MM.1S (cell line): ENCODE data around the gene FGGY.
A peak's percentile ranks its signal among the peaks of the same experiment; 100 is the strongest.

Source experiments
- DNase-seq: peaks from one replicate; pipeline ENCODE4 v3.0.0-alpha.2; 2015
- H2AFZ ChIP-seq: fragments of 300-600 bp; sonication (generic); 2 replicates; pipeline ENCODE4 v1.6.0; 2016; ENCODE audit warnings: antibody characterized with exemption, low read length
- H3F3A ChIP-seq: fragments of 300-600 bp; sonication (generic); 2 replicates; pipeline ENCODE4 v1.6.1; 2016; ENCODE audit warnings: mild to moderate bottlenecking, antibody characterized with exemption, low read length, moderate library complexity, mixed read lengths; ENCODE audit not compliant: insufficient read depth
- H3K27ac ChIP-seq: fragments of 300-600 bp; sonication (generic); 2 replicates; pipeline ENCODE4 v1.5.1; 2016; ENCODE audit warnings: mild to moderate bottlenecking, low read length
- H3K27me3 ChIP-seq: fragments of 300-600 bp; sonication (generic); replicated peaks from 2 replicates; pipeline ENCODE4 v1.6.0; 2016; ENCODE audit warnings: low read length; ENCODE audit not compliant: insufficient read depth
- H3K36me3 ChIP-seq: fragments of 300-600 bp; sonication (generic); replicated peaks from 2 replicates; pipeline ENCODE4 v1.6.1; 2016; ENCODE audit warnings: mild to moderate bottlenecking, low read length, mixed read lengths; ENCODE audit not compliant: insufficient read depth
- H3K4me1 ChIP-seq: fragments of 300-600 bp; sonication (generic); 2 replicates; pipeline ENCODE4 v1.6.1; 2016; ENCODE audit warnings: low read length, mixed read lengths
- H3K4me2 ChIP-seq: fragments of 300-600 bp; sonication (generic); 2 replicates; pipeline ENCODE4 v1.6.0; 2016; ENCODE audit warnings: low read depth, low read length
- H3K4me3 ChIP-seq: fragments of 300-600 bp; sonication (generic); 2 replicates; pipeline ENCODE4 v1.5.1; 2016; ENCODE audit warnings: low read length, mixed read lengths
- H3K79me2 ChIP-seq: fragments of 300-600 bp; sonication (generic); 2 replicates; pipeline ENCODE4 v1.6.1; 2016; ENCODE audit warnings: mixed run types, low read length, mixed read lengths
- H3K9ac ChIP-seq: fragments of 300-600 bp; sonication (generic); 2 replicates; pipeline ENCODE4 v1.6.1; 2016; ENCODE audit warnings: low read length, mixed read lengths
- H3K9me2 ChIP-seq: fragments of 300-600 bp; sonication (generic); replicated peaks from 2 replicates; pipeline ENCODE4 v1.6.1; 2016; ENCODE audit warnings: mild to moderate bottlenecking, low read length, mixed read lengths; ENCODE audit not compliant: insufficient read depth
- H3K9me3 ChIP-seq: fragments of 300-600 bp; sonication (generic); replicated peaks from 2 replicates; pipeline ENCODE4 v1.6.1; 2016; ENCODE audit warnings: mild to moderate bottlenecking, low read length, mixed read lengths; ENCODE audit not compliant: insufficient read depth
- H4K20me1 ChIP-seq: fragments of 300-600 bp; sonication (generic); 2 replicates; pipeline ENCODE4 v1.6.1; 2016; ENCODE audit warnings: mild to moderate bottlenecking, low read length, moderate library complexity, mixed read lengths; ENCODE audit not compliant: insufficient read depth
- CTCF ChIP-seq: fragments of 300-600 bp; sonication (generic); IDR thresholded peaks from 2 replicates; pipeline ENCODE4 v1.5.1; 2016; ENCODE audit warnings: antibody characterized with exemption, low read length, mixed read lengths
- EZH2 ChIP-seq: fragments of 300-600 bp; sonication (generic); optimal IDR thresholded peaks from 2 replicates; pipeline ENCODE3; 2017; ENCODE audit warnings: low read depth, mild to moderate bottlenecking, antibody characterized with exemption, low read length, mixed read lengths
- EZH2phosphoT487 ChIP-seq: fragments of 300-600 bp; sonication (generic); IDR thresholded peaks from 2 replicates; pipeline ENCODE4 v1.6.1; 2018; ENCODE audit warnings: antibody characterized with exemption, low read length

Gene FGGY

DNA sequence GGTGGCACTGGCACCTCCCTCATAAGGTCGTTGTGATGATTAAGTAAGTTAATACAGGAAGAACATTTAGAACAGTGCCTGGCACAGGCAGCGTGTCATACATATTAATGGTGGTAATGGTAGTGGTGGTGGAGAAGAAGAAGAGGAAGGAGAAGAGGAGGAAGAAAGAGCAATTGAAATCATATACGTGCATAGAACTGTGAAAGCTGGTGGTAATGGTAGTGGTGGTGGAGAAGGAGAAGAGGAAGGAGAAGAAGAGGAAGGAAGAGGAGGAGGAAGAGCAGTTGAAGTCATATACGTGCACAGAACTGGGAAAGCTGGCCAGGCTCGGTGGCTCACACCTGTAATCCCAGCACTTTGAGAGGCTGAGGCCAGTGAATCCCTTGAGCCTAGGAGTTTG, 396.5 kb downstream of the FGGY start:
- TF ChIP-seq EZH2 = no peak
- TF ChIP-seq CTCF = no peak
- no peak for TF ChIP-seq EZH2phosphoT487
- no peak overlapping the region for H3K27ac ChIP-seq
- H3K4me3 ChIP-seq = no peak overlapping the region
- no peaks in the 10 kb centered on the region for H3K9me2 ChIP-seq
- H3K9me3 ChIP-seq = no peaks in the 10 kb centered on the region
- H3K36me3 ChIP-seq = no peaks in the 10 kb centered on the region
- H4K20me1 ChIP-seq = no peaks in the 10 kb centered on the region
- no peak overlapping the region for H2AFZ ChIP-seq
- H3K9ac ChIP-seq = no peak overlapping the region
- H3K27me3 ChIP-seq = no peaks in the 10 kb centered on the region
- H3F3A ChIP-seq = no peaks in the 10 kb centered on the region
- no peaks in the 10 kb centered on the region for H3K79me2 ChIP-seq
- no peak for DNase-seq
- H3K4me2 ChIP-seq = no peak overlapping the region
- H3K4me1 ChIP-seq = peaks cover 15% of the 10 kb centered on the region

GRCh38 chr1:59695252-59695651, 398.4 kb downstream of the FGGY start:
- Histone ChIP-seq H3K4me3 (no peak overlapping the region), H3K4me1 (peaks cover 15% of the 10 kb centered on the region), H3K27ac (no peak overlapping the region), H3F3A (no peaks in the 10 kb centered on the region), H3K9me3 (no peaks in the 10 kb centered on the region), H3K79me2 (no peaks in the 10 kb centered on the region), H3K9ac (no peak overlapping the region), H3K4me2 (no peak overlapping the region), H2AFZ (no peak overlapping the region), H3K36me3 (no peaks in the 10 kb centered on the region), H3K9me2 (no peaks in the 10 kb centered on the region), H3K27me3 (no peaks in the 10 kb centered on the region), H4K20me1 (no peaks in the 10 kb centered on the region)
- DNase-seq = no peak
- TF ChIP-seq EZH2phosphoT487 (no peak), CTCF (no peak), EZH2 (no peak)

GRCh38 chr1:59696421-59697115, 399.7 kb downstream of the FGGY start:
- DNase-seq = no peak
- Histone ChIP-seq H3K4me3 (no peak overlapping the region), H3K4me1 (peaks cover 15% of the 10 kb centered on the region), H3K9me2 (no peaks in the 10 kb centered on the region), H3K79me2 (no peaks in the 10 kb centered on the region), H3K9me3 (no peaks in the 10 kb centered on the region), H3F3A (no peaks in the 10 kb centered on the region), H2AFZ (no peak overlapping the region), H3K27ac (peak overlapping the region; percentile 17; the same call in 1 of the 2 replicates), H4K20me1 (no peaks in the 10 kb centered on the region), H3K9ac (no peak overlapping the region), H3K36me3 (no peaks in the 10 kb centered on the region), H3K27me3 (no peaks in the 10 kb centered on the region), H3K4me2 (peak overlapping the region; percentile 11; the same call in 1 of the 2 replicates)
- TF ChIP-seq EZH2phosphoT487 (no peak), CTCF (no peak), EZH2 (no peak)
